ENCODE results near the gene TTLL8.

DNA sequence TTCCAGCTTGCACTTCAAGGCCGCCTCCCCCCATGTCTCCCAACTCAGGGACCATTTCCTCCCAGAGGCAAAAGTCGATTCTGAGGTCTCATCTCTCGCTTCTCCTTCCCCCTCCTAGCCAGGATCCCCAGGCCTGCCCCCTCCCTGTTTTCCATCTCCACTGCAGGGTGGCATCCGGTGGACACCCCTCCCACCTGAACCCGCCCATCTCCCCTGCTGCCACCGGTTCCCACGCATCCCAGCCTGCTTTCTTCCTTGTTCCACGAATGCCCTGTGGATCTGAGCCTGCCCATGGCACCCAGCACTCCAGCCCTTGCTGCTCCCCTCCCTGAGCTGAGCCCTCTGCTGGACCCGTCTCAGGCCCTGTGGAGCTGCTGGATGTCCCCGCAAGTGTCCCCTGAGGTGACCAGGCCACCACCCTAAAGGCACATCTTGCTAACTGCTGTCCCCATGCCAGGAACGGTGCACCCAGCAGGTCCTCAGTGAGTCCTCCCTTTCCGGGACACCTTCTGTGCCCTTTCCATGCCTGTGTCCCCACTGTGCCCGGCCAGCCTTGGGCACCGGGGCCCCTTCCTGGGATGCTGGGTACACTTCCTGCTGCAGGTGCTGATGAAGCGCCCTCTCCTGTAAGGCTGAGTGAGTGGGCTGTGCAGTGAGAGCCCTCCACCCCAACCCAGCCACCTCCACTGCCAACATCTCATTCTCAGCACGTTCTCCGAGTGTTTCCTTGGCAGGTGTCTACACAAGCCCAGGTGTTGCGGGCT is 46.5 kb downstream of the TTLL8 start:
- TF ChIP-seq, protein P1, sequence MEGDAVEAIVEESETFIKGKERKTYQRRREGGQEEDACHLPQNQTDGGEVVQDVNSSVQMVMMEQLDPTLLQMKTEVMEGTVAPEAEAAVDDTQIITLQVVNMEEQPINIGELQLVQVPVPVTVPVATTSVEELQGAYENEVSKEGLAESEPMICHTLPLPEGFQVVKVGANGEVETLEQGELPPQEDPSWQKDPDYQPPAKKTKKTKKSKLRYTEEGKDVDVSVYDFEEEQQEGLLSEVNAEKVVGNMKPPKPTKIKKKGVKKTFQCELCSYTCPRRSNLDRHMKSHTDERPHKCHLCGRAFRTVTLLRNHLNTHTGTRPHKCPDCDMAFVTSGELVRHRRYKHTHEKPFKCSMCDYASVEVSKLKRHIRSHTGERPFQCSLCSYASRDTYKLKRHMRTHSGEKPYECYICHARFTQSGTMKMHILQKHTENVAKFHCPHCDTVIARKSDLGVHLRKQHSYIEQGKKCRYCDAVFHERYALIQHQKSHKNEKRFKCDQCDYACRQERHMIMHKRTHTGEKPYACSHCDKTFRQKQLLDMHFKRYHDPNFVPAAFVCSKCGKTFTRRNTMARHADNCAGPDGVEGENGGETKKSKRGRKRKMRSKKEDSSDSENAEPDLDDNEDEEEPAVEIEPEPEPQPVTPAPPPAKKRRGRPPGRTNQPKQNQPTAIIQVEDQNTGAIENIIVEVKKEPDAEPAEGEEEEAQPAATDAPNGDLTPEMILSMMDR (IDR thresholded peaks at IDR 0.05): no peak
- TF ChIP-seq POLR2A (IDR thresholded peaks at IDR 0.05): no peak
- TF ChIP-seq POLR2AphosphoS5 (IDR thresholded peaks at IDR 0.05): no peak
- no peak for TF ChIP-seq EP300 (IDR thresholded peaks at IDR 0.05; ENCODE audit: low read depth)
